NK-92 treated with Interleukin-12 subunit alpha and Interleukin-12 subunit beta, amount 100 ng/mL, for 24 hours (cell line): ENCODE data around the gene KLHL2.
"Not testable (repeated sequence)": the region's sequence is repeated elsewhere in the genome, so short reads cannot be mapped to it uniquely, and the experiment has no call there.

Source experiments
- DNase-seq: peaks from one replicate; lab custom pipeline; 2025; lab: John Stamatoyannopoulos, UW

The KLHL2 gene

DNA sequence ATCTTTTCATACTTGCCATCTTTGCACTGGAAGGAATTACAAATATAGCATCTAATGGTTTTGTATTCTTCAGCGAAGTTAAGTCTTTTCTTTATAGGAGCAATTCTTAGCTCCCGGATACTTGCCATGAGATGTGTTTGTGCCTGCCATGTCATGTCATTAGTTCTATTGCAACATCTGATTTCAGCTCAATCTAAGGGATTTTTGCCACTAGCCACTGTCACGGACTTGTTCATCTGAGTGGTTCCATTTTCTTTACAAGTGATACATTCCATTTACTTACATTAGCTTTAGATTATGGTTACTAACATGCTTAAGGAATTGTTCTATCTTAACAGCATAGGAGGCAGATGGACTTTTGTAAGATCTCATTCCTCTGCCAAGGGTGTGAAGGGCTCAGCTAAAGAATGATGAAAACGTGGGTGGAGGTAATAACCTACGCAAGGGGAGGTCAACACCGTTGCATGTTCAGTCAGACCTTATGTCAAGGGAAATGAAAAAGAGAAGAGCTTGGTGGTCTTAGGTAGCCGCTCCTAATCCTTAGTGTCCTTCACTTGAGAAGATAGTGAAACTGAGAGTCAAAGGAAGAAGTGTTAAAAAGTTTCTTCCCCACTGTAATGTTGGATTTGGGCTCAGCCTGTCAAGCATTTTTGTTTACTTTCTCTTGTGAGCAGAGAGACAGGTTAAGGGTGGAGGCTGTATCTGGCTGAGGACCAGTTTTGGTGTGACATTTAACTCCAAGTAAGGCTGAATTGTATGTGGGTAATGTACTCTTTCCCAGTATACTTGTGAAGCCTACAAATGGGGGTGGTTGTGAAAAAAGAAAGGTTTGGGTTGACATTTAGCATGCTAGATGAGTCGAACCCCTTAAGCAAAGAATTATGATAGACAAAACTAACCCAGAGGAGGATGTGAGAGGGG lies 3.6 kb upstream of the KLHL2 start:
- no peak for DNase-seq

DNA sequence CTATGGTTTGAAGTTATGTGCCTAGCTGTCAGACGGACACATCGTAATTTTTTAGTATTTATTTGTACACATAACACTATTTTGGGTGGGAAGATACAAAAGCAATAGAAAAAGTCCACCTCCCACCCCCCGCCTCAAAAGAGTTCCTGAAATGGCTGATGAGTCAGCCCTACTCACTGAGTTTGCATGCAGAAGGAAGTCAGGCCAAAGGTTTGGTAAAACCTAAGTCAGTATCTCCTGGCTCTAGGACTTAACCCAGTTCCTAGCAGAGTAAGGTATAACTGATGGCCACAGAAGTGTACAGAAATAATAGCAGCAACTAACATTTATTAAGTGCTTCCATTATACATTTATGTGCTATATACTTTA lies 2.9 kb upstream of the KLHL2 start:
- DNase-seq: no peak

DNA sequence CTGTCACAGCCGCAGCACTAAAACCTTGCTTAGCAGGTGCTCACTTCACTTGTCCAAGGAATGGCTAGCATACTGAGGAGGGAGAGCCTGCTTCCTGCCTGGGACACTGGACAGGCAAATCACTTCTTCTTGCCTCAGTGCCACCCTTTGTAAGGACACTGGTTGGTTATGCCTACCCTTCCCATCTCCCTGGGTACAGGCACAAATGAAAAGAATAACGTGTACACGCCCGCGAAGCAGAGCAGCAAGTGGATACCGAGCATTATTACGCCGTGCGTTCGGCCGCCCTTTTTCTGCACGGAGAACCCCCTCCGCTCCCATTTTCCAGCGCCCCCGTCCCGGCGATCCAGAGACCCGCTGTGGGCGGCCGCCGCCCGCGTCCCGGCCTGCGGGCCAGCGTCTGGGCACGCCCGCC lies 338 bp upstream of the KLHL2 start:
- DNase-seq: no peak

DNA sequence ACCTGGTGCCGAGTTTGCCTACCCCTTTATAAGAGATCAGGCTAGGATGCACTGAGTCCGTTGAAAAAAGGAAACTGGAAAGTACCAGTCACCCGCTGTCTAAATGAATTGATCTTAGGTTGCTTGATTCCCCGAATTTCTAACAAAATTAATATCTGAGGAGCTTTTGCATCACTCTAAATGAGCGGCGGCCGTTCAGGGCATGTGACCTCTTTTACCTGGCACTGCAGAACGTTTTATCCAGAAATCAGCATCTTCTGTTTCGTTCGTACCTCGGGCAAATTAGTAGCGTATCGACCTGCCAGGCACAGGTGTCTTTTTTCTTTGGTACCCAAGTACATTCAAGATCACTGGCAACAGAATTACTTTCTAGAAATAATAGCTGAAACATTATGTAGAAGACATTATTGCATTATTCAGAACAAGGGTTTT lies 876 bp downstream of the KLHL2 start:
- DNase-seq: no peak

DNA sequence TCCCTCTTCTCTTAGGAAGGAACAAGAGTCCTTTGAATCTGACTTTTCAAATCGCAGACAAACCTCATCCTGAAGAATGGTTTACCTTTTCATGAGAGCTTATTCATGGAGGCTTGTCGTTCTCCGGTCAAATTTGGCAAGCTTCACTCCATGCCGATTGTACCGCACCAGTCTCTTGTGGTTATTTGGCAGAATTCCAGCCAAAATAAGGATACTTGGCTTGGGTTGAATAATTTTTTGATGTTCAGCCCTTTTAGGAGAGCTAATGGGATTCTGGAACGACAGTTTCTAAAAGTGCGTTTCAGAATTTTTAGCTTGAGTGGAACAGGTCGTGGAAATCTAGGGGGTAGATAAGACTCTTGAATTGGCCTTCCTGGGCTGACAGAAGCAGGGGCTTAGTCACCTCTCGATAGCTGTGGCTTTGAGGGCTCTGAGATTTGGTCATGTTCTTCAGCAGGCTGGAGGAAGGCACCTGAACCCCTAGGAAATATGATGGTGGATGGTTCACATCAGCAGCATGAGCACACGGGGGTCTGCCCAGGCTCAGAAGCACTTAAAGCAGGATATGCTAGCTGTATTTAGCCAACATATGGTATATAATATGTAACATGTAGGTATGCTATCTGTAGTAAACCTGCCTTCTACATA lies 1.5 kb downstream of the KLHL2 start:
- DNase-seq: no peak

DNA sequence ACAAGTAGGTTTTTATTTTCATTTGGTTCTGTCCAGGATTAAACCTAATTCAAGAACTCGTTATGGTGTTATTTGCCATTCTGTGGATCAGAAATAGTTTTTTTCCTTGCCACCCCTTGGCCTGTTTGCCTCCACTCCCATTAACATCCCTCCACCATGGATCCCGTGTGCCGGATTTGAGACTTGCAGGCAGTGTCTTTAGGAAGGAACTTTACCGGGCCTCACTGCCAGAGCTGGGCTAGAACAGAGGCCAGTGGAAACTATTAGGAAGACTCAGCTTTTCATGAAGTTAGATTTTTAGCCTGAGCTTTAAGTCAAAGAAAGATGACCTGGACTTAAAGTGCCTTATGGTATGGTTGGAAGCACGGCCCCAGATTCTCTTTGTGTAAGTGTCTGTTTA lies 2.4 kb downstream of the KLHL2 start:
- DNase-seq: no peak

DNA sequence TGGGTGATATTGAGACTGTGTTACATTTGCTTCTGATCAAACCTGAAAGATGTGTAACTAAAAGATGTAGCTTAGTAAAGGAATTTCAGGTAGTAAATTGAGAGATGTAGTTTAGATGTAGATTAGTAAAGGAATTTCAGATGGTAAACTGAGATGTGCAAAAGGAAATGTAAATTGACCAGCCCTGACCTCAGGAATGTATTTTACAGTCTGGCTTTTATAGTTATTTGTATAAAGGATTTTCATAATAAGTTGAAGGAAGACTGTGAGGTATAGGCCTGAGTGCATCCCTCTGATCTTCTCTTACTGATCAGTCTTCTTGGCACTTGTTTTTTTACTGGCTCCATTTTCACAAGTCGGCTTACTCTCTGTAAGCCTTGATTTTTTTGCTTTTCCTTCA lies 3.2 kb downstream of the KLHL2 start:
- DNase-seq: no peak

DNA sequence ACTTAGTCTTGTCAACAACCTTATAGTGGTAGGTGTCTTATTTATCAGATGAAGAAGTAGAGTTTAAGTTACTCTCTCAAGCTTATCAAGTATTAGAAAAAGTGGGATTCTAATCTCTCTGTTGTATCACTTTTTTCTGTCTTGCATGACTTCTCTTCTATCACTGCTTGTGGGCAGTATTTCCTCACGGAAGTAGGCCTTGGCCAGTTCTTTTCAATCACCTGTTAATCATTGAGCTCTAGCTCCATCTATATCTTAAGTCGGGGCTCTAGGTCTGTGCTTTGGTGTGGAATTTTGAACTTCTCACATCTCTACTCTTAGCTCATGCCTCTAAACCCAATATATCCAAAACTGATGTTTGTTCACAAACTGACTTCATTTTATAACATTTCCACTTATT lies 5.3 kb downstream of the KLHL2 start:
- not testable (repeated sequence) for DNase-seq

DNA sequence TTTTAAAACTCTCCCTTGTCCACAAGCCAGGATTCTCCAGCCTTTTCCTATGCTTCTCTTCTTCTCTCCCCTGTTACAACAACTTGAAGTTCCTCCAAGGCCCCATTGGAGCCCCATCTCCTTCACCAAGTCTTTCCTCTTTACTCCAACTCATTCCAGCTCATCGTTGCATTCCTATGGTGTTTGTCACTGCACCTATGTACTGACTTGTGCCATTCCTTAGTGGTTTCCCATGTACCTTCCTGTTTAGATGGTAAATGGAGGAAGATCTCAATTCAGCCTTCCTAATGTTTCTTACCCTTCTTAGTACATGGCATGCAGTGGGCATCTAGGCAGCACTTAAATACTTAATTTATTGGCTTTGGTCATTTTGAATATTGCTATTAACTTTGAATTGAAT lies 6.0 kb downstream of the KLHL2 start:
- not testable (repeated sequence) for DNase-seq

DNA sequence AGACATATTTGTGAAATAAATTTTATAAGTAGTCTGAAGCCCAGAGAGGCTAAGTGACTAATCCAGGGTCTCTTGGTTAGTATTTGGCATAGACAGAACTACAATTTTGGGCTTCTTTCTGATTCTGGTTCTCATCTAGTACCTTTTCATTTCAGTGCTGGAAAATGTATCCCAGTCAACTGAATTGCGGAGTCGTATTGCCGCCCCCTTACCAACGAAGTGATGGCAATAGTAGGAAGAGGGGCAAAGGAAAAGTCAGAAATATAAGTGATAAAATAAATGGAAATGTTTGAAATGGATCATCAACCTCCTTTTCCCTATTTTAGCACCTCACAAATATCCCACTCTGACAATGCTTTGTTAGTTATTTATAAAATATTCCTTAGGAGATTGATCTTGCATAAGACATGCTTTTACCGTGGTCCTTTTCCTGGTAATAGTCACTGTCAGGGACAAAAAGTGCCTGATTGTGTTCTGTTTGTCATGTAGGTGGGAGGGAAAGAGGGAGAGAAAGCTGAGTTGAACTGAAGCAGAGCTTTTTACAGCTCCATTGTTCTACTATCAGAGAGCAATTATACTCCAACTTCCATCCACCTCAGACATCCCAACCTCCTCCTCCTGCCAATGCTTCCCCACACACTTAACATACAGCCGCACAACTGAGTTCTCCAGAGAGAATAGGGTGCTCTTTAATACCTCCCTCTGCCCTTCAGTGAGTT lies 6.8 kb downstream of the KLHL2 start:
- not testable (repeated sequence) for DNase-seq

DNA sequence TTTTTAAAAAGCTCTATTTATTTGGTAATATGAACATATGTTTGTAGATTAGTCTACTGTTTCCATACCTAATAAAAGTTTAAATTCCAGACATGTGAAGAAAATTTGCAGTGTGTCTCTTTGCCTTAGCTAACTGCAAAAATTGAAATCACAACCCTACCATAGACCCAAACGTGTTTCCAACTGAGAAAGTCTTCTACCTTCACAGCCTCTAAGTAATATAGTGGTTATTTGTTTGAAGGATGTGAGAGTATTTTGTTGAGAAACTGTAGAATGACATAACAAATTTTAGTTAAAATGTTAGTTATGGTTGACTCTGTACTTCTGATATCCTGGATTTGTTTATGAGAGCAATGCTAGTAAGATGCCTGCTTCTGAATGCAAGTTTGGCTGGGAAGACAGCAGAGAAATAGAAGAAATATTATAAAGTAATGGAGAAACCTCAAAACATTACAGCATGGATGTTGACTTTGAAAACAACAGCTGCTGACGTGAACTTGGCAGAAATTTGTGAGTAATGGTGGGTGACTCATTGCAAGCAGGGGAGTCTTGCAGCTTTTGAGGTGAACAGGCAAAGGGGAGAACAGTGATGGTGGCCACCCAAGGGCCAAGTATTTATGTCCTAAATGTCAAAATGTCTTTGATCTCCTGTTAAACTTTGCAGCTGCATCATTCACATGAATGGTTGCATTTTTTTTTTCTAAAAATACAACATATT lies 7.8 kb downstream of the KLHL2 start:
- DNase-seq: peak; percentile 12

DNA sequence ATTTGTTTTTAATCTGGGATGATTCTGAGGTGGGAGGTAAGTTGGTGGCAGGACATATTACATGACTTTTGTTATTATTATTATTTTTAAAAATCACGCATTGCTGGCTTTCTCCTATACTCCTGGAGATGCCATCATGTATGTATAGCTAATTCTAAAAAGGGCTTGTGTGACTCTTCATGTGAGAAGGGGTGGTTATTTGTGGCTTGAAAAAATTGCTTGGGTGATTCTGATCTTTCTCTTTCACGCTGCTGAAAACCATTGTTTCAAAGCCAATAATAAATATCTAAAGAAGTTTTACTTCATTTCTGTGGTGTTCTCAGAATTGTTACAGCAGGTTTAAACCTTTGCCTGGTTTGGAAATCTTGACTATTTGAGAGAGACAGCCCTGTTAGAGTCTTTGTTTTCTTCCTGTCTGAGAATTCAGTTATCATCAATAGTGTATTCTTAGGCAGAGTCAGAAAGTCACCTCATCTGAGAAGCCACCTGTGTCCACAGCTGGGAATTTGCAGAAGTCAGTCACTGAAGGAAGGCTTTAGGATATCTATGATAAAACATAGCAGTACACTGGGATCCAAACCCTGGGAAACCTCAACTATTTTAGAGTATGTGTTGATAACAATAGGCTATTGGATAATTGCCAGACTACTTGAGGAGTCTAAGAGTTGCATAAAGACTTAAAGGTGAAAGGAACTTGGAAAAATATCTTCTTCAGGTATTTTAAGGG lies 8.6 kb downstream of the KLHL2 start:
- DNase-seq: not testable (repeated sequence)

DNA sequence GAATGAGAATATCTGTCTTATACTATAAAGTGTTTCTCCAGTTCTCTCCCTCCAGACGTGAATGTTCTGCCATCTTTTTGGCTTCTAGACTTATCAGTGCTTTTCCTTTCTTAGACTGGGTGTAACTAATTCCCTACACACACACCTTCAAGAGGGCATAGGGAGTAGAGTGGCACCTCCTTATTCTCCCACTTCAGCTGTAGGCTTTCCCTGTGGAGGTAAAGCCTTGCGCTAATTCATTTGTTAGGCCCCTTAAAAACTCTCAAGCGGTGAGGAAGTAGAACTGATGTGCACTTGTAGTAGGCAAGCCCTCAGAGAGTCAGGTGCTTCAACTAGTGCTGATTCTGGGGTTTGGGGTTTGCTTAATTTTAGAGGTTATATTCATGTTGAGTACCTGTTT lies 10.0 kb downstream of the KLHL2 start:
- DNase-seq: no peak

DNA sequence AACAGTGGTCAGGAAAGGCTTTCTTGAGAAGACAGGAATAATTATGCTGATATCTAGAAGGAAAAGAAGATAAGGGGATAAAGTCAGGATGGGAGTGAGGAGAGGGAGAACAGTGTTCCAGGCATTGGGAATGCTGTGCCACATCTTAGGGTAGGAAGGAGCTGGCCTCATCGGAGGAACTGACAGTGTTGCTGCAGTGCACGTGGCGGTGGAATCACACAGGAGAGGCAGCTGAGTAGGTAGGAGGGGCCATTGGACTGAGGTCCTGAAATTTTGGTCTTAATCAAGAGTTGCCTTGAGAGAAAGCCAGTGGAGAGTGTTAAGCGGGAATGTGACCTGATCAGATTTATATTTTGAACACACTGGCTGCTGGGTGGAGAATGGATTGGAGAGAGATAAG lies 13.9 kb downstream of the KLHL2 start:
- not testable (repeated sequence) for DNase-seq

DNA sequence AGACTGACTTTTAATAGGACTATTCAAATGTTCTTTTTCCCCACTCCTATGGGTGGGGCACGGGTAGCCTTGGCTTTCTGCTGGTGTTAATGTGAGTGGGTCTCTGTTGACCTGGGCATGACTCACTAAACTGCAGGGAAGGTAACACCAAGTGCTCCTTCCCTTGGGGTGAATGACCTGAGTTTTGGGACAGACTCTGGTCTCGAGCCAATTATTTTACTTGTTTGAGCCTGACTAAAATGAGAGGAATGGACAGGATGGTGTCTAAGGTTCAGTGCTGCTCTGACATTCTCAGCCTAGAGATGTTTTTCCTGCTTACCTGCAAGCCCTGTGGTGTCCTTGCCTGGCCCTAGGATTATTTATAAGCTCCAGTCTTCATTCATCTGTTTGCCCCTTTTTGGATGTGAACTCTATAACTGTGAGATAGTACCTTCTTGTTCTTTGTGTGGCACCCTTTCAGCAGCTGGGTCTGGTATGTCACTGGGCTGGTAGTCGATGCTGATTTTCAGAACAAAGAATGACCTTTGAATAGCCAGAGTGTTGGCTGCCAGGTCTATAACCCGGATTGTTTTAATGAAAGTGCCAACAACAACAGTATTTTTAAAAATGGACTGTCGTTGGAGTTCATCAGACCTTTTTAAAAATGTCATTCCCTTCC lies 14.8 kb downstream of the KLHL2 start:
- not testable (repeated sequence) for DNase-seq

DNA sequence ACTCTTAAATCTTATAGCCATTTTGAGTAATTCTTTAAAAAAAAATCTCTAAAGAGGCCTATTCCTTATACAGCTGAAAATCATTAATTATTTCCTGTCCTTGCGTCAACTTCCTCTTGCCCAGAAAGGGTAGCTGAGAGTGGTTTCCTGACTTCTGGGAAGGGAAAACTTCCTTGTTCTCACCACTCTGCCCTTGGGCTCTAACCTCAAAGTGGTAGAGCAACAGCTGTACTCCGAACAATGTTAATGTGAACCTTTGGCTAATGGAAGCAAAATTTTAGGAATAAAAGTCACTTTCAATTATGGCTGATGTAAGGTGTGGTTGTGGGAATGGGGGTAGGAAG lies 15.3 kb downstream of the KLHL2 start:
- DNase-seq: no peak

DNA sequence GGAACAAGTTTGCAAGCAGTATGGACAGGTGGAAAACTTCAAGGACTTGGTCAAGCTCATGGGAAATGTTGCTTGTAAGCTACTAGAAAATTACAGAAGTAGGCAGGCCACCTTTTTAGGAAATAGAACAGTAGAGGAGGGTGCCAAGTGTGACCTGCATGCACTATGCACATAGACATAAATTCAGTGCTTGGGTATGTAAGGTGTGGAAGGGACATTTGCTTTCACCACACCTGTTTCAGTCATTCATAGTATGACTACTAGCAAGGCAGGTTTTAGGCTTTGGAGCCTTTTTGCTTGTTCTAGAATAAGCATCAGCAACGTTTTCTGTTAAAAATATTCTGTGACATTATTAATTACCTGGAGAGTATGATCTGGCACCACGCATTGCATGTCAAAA lies 20.0 kb downstream of the KLHL2 start:
- DNase-seq: not testable (repeated sequence)

DNA sequence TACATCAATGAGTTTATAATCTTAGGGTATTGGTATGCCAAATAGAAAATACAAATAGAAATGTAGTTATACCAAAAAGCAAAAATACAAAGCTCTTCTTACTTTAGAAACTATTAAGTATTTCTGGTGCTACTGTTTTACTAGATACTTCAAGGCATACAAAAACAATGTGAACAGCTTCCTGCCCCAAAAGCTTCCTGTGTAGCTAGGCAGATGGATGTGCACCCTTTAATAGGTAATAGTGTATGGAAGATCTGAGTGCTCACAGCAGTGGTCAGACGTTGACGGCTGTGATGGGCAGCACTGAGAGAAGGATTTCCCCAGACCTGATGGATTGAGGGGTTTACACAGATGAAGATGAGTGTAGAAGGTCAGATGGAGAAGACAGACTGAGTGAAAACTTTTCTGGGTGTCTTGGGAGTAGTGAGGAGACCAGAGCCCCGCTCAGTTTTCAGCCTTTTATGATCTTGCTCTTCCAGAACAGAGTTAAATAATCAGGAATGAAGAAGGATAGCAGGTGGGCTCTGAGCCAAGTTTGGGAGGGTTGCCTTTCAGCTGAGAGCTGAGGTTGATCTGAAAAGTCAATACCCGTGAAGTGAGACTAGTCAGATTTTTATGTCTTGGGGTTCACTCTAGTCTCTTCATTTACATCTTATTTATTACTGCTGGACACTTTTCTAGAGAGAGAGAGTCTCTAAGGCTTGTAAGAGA lies 22.3 kb downstream of the KLHL2 start:
- DNase-seq: not testable (repeated sequence)

DNA sequence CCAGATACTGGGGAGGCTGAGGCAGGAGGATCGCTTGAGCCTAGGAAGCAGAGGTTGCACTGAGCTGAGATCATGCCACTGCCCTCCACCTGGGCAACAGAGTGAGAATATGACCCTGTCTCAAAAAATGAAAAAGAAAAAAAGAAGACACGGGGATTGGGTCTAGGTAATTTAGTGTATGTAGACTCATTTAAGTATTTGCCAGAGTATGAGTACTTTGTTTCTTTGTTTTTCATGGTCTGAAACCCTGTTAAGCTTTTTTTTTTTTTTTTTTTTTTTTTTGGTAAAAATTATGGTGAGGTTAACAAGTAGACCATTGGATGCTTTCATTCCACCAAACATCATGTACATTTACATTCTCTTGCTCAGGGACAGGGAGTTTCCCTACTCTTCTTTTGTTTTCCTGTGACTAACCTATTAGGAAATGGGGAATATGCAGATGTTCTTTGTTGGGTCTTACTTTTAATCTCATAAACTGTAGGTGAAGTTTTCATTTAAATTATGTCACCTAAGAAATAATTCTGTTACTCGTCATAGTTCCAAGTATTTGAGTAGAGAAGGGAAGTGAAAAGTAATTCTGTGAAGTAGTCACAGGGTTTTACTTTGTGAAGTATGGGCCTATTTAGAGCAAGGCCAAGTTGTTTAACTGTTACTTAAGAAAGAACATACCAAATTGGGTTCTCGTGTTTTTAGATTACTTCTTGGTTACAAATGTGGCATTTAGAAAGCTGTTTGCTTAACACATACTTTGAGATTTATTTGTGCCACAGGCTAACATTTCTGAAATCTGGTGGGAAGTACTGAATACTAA lies 25.5 kb downstream of the KLHL2 start:
- not testable (repeated sequence) for DNase-seq
